ENCODE data around the gene ETV7.

DNA sequence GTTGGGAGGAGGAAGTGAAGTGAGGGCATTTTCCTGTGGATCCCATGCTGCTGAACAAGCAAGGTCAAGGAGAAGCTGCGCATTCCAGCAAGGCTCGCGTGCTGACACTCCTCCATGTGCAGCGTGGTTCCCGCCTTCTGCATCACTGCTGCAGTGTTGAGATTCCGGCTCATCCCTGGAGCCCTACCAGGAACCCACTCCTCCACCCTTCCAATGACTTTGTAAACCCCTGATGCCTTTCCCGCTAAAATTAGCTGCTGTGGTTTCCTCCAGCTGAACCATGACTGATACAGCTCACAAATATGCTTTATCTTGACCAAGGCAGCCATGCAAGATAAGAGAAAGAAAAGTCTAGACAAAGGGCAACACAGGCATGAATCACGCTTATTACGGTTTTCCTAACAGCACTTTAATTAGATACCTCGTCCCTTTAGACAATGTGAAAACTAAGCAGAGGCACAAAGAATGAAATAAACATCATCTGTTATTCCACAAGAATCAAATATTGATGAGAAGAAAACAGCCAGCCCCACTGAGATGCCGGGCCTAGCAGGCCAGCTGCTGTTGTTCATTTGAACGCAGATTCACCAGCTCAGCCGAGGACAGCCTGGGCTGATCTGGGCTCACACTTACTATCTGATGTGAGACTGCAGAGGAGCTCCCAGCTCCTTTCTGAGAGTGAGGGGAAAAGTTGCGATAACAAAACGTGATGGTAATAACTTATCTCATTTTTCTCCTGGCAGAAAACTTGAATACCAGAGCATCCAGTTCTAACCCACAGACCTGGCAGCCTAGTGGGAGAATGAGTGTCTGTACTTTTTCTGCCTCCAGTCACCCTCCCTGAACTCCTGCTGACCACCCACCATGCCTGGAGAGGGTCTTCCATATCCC, 36.5 kb downstream of the ETV7 start:
- TF ChIP-seq POLR2A (IDR thresholded peaks at IDR 0.05) = no peak
- TF ChIP-seq, protein P1, sequence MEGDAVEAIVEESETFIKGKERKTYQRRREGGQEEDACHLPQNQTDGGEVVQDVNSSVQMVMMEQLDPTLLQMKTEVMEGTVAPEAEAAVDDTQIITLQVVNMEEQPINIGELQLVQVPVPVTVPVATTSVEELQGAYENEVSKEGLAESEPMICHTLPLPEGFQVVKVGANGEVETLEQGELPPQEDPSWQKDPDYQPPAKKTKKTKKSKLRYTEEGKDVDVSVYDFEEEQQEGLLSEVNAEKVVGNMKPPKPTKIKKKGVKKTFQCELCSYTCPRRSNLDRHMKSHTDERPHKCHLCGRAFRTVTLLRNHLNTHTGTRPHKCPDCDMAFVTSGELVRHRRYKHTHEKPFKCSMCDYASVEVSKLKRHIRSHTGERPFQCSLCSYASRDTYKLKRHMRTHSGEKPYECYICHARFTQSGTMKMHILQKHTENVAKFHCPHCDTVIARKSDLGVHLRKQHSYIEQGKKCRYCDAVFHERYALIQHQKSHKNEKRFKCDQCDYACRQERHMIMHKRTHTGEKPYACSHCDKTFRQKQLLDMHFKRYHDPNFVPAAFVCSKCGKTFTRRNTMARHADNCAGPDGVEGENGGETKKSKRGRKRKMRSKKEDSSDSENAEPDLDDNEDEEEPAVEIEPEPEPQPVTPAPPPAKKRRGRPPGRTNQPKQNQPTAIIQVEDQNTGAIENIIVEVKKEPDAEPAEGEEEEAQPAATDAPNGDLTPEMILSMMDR (IDR thresholded peaks at IDR 0.05) = no peak

Data from gastroesophageal sphincter (tissue), 3 donors.